Thoracic aorta (tissue), 2 donors: Measurements from ENCODE around the gene SPON1. TPM values are rescaled to one million over a fixed set of nuclear protein-coding genes. Genes with fewer than 3 reads are reported as not detected.

Experiments used
- ATAC-seq: fragments of 150-250 bp; one replicate; pipeline ENCODE4 v1.8.0; 2017; ENCODE audit warnings: low read depth; ENCODE audit not compliant: insufficient number of reproducible peaks, low FRiP score
- DNase-seq: peaks from one replicate; pipeline ENCODE4 v3.0.0-alpha.2; 2020; ENCODE audit warnings: low spot score
- H3K27ac ChIP-seq, 2 donors: fragments of 200-600 bp; sonication (generic); 1 replicate in 1 of 2; 2 replicates in 1 of 2; pipeline ENCODE4 v1.5.1; 2016; ENCODE audit warnings: mild to moderate bottlenecking in 2 of 2, moderate library complexity in 2 of 2
- H3K27me3 ChIP-seq: fragments of 200-600 bp; sonication (generic); replicated peaks from 2 replicates; pipeline ENCODE4 v1.6.0; 2016; ENCODE audit warnings: mild to moderate bottlenecking; ENCODE audit not compliant: insufficient read depth
- H3K36me3 ChIP-seq: fragments of 200-600 bp; sonication (generic); one replicate; pipeline ENCODE4 v1.5.1; 2016
- H3K4me1 ChIP-seq, 2 donors: fragments of 200-600 bp; sonication (generic); 1 replicate in 1 of 2; 2 replicates in 1 of 2; pipeline versions ENCODE4 v1.5.1 to v1.6.0; 2016; ENCODE audit warnings: low read depth in 2 of 2, mild to moderate bottlenecking in 1 of 2; ENCODE audit not compliant: control insufficient read depth in 1 of 2
- H3K4me3 ChIP-seq: fragments of 200-600 bp; sonication (generic); 2 replicates; pipeline ENCODE4 v1.5.1; 2016; ENCODE audit warnings: mild to moderate bottlenecking
- H3K9me3 ChIP-seq: fragments of 200-600 bp; sonication (generic); 2 replicates; pipeline ENCODE4 v1.5.1; 2016
- total RNA-seq, 2 donors: library from RNA; depleted of rRNA; stranded (reverse); fragments of >200 nt; gene quantifications; one replicate each; pipeline versions ENCODE4 v1.1.0 to v1.2.3, GENCODE V29; 2016
- TF ChIP-seq, protein P1 (sequence below): fragments of 200-600 bp; sonication (generic); IDR thresholded peaks from one replicate; pipeline ENCODE4 v1.5.1; 2019; ENCODE audit warnings: antibody characterized with exemption

Gene SPON1
- total RNA-seq, 2 donors from 2014 or later: 20.6 to 48.5 TPM

DNA sequence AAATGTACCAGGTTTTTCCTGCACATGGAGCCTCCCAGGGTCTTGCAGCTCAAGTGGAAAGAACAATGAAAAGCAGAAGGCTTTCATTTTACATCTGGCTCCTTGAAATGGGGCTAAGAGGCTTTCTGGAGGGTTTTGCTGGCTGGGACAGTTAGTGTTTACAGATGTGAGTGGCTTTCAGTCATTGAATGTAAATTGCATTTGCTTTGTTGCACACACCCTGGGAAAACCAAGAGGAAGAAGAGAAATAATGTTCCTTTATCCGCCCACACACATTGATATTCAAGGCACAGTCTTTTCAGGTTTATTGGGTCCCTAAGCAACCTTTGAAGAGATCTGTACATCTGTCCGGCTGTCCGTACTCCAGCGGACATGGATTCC lies 144.5 kb downstream of the SPON1 start:
- no peaks in the 10 kb centered on the region for H3K27me3 ChIP-seq
- no peaks in the 10 kb centered on the region for H3K9me3 ChIP-seq
- DNase-seq (no peak), ATAC-seq (no peak)
- no peaks in the 10 kb centered on the region for H3K36me3 ChIP-seq
- TF ChIP-seq, protein P1, sequence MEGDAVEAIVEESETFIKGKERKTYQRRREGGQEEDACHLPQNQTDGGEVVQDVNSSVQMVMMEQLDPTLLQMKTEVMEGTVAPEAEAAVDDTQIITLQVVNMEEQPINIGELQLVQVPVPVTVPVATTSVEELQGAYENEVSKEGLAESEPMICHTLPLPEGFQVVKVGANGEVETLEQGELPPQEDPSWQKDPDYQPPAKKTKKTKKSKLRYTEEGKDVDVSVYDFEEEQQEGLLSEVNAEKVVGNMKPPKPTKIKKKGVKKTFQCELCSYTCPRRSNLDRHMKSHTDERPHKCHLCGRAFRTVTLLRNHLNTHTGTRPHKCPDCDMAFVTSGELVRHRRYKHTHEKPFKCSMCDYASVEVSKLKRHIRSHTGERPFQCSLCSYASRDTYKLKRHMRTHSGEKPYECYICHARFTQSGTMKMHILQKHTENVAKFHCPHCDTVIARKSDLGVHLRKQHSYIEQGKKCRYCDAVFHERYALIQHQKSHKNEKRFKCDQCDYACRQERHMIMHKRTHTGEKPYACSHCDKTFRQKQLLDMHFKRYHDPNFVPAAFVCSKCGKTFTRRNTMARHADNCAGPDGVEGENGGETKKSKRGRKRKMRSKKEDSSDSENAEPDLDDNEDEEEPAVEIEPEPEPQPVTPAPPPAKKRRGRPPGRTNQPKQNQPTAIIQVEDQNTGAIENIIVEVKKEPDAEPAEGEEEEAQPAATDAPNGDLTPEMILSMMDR: no peak
- peaks cover 4 to 28% of the 10 kb centered on the region in 2 donors for H3K4me1 ChIP-seq
- H3K27ac ChIP-seq: no peak overlapping the region
- H3K4me3 ChIP-seq: no peak overlapping the region

DNA sequence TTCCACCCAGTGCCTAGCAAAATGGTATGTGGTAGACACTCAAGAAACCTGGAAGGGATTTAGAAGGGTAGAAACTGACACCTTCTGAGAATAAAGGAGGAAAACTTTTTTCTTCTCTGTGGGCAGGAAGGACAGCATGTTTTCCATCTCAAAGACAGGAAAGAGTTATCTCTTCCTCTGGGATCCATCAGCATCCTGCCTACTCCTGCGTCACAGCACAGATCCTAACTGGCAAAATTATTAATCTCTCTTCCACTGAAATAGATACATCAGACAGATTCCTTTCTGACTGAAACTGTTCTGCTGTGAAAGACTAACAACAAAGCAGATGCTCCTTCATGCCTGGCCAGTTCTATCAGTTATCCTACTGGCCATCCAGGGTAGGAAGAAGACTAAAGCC lies 147.2 kb downstream of the SPON1 start:
- Histone ChIP-seq H3K36me3 (no peaks in the 10 kb centered on the region), H3K4me3 (no peak overlapping the region), H3K27ac (no peak overlapping the region), H3K9me3 (no peaks in the 10 kb centered on the region), H3K4me1 (peaks cover 4 to 37% of the 10 kb centered on the region in 2 donors), H3K27me3 (no peaks in the 10 kb centered on the region)
- TF ChIP-seq, protein P1: no peak
- DNase-seq (no peak), ATAC-seq (no peak)

DNA sequence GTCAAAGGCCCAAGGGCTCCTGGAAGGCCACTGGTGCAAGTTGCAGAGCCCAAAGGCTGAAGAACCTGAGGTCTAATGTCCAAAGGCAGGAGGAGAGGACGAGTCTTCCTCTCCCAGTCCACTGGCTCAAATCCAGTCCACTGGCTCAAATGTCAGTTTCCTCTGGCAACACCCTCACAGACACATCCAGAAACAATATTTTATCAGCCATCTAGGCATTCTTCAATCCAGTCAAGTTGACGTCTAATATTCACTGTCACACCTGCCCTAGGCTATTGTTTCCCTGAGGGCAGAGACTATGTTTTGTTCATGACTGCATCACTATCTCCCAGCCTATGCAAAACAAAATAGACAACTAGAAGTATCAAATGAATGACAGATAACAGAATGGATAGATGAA lies 148.1 kb downstream of the SPON1 start:
- H3K27ac ChIP-seq: no peak overlapping the region
- H3K36me3 ChIP-seq: no peaks in the 10 kb centered on the region
- ATAC-seq (no peak), DNase-seq (no peak)
- H3K9me3 ChIP-seq: no peaks in the 10 kb centered on the region
- H3K27me3 ChIP-seq: no peaks in the 10 kb centered on the region
- H3K4me1 ChIP-seq: peaks cover 4 to 37% of the 10 kb centered on the region in 2 donors
- TF ChIP-seq, protein P1: no peak
- H3K4me3 ChIP-seq: no peak overlapping the region

DNA sequence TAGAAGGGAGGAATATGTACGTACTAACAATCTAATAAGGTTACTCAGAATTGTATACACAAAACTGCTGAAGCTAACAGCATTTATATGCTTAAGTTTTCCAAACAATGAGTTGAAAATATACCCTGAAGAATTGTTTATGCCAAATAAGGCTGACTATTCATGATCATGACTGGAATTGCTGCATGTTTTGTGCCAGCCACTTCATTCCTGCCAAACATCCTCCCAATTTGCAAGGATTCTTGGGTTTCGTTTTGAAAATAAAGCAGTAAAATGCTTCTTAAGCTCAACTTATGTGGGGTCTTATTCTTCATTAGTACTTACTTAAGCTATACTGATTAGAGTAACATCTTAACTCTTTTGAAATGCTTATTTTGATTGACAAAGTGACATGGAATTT lies 149.0 kb downstream of the SPON1 start:
- Histone ChIP-seq H3K27me3 (no peaks in the 10 kb centered on the region), H3K4me1 (peaks cover 4 to 30% of the 10 kb centered on the region in 2 donors), H3K36me3 (no peaks in the 10 kb centered on the region), H3K27ac (no peak overlapping the region), H3K9me3 (no peaks in the 10 kb centered on the region), H3K4me3 (no peak overlapping the region)
- TF ChIP-seq, protein P1: no peak
- ATAC-seq: no peak
- DNase-seq: no peak

DNA sequence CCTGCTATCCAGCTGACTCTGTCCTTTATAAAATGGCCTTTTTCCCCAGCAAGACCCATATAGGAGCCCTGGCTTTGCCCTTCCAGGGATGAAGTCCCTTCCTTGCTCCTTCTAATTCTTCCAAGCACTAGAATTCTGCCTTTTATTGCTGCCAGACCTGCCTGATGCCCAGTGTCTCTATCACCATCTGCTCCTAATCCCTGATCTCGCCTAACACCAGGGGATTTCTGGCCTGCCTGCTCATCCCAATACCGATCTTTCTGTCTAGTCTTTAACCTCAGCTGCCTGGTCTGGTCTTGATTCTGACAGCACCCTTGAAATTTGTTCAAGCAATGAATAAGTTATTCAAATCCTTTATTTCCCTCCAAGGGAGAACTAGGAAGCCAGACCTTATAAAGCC lies 150.2 kb downstream of the SPON1 start:
- TF ChIP-seq, protein P1: no peak

More for the DNA sequence above, 150.2 kb downstream of the SPON1 start:
- no peak for DNase-seq
- Histone ChIP-seq H3K27me3 (no peaks in the 10 kb centered on the region), H3K36me3 (no peaks in the 10 kb centered on the region), H3K4me3 (no peak overlapping the region), H3K9me3 (no peaks in the 10 kb centered on the region), H3K4me1 (peaks cover 4 to 25% of the 10 kb centered on the region in 2 donors), H3K27ac (no peak overlapping the region)
- no peak for ATAC-seq
